Measurements from ENCODE around the gene BICD2. TPM values are rescaled to one million over a fixed set of nuclear protein-coding genes. Genes with fewer than 3 reads are reported as not detected.

The BICD2 gene
- total and polyA plus RNA-seq, 9 of the 15 experiments (the other 6 are each of a cell fraction or from before 2014, with no cell fraction given): 3.6 to 23.4 (median 11.8) TPM

DNA sequence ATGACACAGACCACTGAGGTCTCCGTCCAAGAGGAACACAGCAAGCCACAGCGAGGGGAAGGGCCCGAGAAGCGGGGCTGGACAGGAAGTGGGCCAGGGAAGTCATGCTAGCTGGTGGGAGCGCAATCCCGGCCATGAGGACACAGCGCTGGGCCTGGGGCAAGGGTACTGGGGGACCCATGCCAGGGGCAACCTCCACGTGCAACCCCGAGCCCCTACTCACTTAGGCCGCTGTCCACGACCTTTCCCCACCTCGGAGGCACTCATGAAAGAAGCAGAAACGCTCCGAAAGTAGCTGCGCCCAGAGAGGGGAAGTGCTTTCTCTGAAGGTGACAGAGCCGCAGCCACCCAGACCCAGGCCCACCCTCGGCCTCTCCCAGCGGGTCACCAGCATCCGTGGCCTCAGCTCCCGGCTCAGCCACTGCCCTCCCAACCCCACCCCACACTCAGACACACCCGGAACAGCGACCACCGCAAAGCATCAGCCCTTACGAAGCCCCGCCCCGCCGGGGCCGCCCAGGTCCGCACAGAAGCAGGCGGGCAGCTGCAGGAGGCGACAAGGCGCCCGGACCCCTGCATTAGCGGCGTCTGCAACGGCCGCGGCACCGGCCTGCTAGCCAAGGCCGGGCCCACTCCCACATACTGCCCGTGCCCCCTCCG, 782 bp downstream of the BICD2 start (continued):
- TF ChIP-seq RBFOX2 (IDR thresholded peaks at IDR 0.05; ENCODE audit: low read depth, low read length) (peak; percentile 37), SREBF2 (CRISPR knock-in tag; IDR thresholded peaks at IDR 0.05) (no peak), ZBTB7A (IDR thresholded peaks at IDR 0.05; ENCODE audit: borderline replicate concordance, control insufficient read depth, low read depth, low read length) (peak; percentile 28; the same call in 1 of the 2 replicates), TEAD1 (CRISPR knock-in tag; IDR thresholded peaks at IDR 0.05) (0 out of 4 replicates have a peak, but pooled peaks of 1 of the 2 experiments have one; percentile 31), ELF1 (tag; IDR thresholded peaks at IDR 0.05) (0 out of 2 replicates have a peak, but pooled peaks have one; percentile 11), CREB1 (IDR thresholded peaks at IDR 0.05) (no peak), CREB1 (CRISPR knock-in tag; IDR thresholded peaks at IDR 0.05) (no peak), ETV1 (tag; conservative IDR thresholded peaks at IDR 0.05; ENCODE audit: low read depth) (peak; percentile 20; the same call in 1 of the 2 replicates), HMGXB4 (CRISPR knock-in tag; IDR thresholded peaks at IDR 0.05) (0 out of 2 replicates have a peak, but pooled peaks have one; percentile 2), BRD9 (IDR thresholded peaks at IDR 0.05; ENCODE audit: low read depth, partially characterized antibody) (no peak), ZNF140 (CRISPR knock-in tag; IDR thresholded peaks at IDR 0.05) (no peak), FOXP1 (CRISPR knock-in tag; IDR thresholded peaks at IDR 0.05) (peak; percentile 39; the same call in 1 of the 2 replicates), ELF4 (CRISPR knock-in tag; IDR thresholded peaks at IDR 0.05) (no peak), CHD1 (IDR thresholded peaks at IDR 0.05; ENCODE audit: low read length) (peak; percentile 14), ZC3H8 (IDR thresholded peaks at IDR 0.05) (no peak), MAX (CRISPR knock-in tag; IDR thresholded peaks at IDR 0.05) (0 out of 2 replicates have a peak, but pooled peaks have one; percentile 37), SP1 (CRISPR knock-in tag; IDR thresholded peaks at IDR 0.05) (0 out of 2 replicates have a peak, but pooled peaks have one; percentile 31), POLR2AphosphoS5 (IDR thresholded peaks at IDR 0.05; ENCODE audit: control insufficient read depth, insufficient read depth, low read depth, low read length) (no peak), ZZZ3 (IDR thresholded peaks at IDR 0.05) (no peak), PML (IDR thresholded peaks at IDR 0.05; ENCODE audit: low read length) (no peak), L3MBTL2 (IDR thresholded peaks at IDR 0.05) (no peak), HDAC1 (IDR thresholded peaks at IDR 0.05) (0 out of 4 replicates have a peak, but pooled peaks of 1 of the 2 experiments have one; percentile 10), ZNF830 (CRISPR knock-in tag; IDR thresholded peaks at IDR 0.05) (no peak)
- TF ChIP-seq, protein P1, sequence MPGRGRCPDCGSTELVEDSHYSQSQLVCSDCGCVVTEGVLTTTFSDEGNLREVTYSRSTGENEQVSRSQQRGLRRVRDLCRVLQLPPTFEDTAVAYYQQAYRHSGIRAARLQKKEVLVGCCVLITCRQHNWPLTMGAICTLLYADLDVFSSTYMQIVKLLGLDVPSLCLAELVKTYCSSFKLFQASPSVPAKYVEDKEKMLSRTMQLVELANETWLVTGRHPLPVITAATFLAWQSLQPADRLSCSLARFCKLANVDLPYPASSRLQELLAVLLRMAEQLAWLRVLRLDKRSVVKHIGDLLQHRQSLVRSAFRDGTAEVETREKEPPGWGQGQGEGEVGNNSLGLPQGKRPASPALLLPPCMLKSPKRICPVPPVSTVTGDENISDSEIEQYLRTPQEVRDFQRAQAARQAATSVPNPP (IDR thresholded peaks at IDR 0.05; ENCODE audit: borderline replicate concordance, insufficient read depth, insufficient read length): no peak
- TF ChIP-seq, protein P2, sequence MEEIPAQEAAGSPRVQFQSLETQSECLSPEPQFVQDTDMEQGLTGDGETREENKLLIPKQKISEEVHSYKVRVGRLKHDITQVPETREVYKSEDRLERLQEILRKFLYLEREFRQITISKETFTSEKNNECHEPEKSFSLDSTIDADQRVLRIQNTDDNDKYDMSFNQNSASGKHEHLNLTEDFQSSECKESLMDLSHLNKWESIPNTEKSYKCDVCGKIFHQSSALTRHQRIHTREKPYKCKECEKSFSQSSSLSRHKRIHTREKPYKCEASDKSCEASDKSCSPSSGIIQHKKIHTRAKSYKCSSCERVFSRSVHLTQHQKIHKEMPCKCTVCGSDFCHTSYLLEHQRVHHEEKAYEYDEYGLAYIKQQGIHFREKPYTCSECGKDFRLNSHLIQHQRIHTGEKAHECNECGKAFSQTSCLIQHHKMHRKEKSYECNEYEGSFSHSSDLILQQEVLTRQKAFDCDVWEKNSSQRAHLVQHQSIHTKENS (CRISPR knock-in tag; IDR thresholded peaks at IDR 0.05): no peak
